Kidney epithelial cell (primary cell): ENCODE results near the gene SRRD. TPM values are rescaled to one million over a fixed set of nuclear protein-coding genes. Genes with fewer than 3 reads are reported as not detected.

Source experiments
- DNase-seq: peaks from one replicate; pipeline ENCODE4 v3.0.0-alpha.2; 2010; ENCODE audit warnings: low read depth
- H3K27me3 ChIP-seq: 2 replicates; pipeline ENCODE4 v1.6.0; 2011; ENCODE audit warnings: low read length; ENCODE audit not compliant: control insufficient read depth, insufficient read depth
- H3K36me3 ChIP-seq: 2 replicates; pipeline ENCODE4 v1.5.1; 2011; ENCODE audit warnings: low read length; ENCODE audit not compliant: control insufficient read depth, insufficient read depth
- H3K4me3 ChIP-seq: 2 replicates; pipeline ENCODE4 v1.5.1; 2011; ENCODE audit warnings: low read depth, mild to moderate bottlenecking, control low read depth, low read length
- total RNA-seq: library from RNA; depleted of rRNA; stranded (reverse); fragments of >200 nt; gene quantifications from 2 replicates; pipeline ENCODE4 v1.2.3, GENCODE V29; 2015
- TF ChIP-seq, protein P1 (sequence below): IDR thresholded peaks from 2 replicates; pipeline ENCODE4 v1.5.1; 2011; ENCODE audit warnings: mild to moderate bottlenecking, moderate library complexity, low read length, control low read depth, inconsistent platforms; ENCODE audit not compliant: insufficient read depth, poor library complexity, severe bottlenecking

The SRRD gene
- total RNA-seq, 1 donor from 2014 or later, result 45.0 TPM

DNA sequence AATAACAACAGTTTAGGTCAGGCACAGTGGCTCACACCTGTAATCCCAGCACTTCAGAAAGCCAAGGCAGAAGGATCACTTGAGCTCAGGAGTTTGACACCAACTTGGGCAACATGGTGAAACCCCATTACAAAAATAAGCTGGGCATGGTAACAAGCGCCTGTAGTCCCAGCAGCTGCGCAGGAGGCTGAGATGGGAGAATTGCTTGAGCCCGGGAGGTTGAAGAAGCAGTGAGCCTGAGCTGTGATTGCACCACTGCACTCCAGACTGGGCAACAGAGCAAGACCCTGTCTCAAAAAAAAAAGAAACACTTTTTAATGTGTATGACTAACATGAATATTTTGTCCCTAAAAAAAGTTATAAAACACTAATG, 53.1 kb downstream of the SRRD start:
- no peak for DNase-seq
- Histone ChIP-seq H3K36me3 (peaks cover 1% of the 10 kb centered on the region), H3K27me3 (no peaks in the 10 kb centered on the region), H3K4me3 (no peak overlapping the region)
- TF ChIP-seq, protein P1, sequence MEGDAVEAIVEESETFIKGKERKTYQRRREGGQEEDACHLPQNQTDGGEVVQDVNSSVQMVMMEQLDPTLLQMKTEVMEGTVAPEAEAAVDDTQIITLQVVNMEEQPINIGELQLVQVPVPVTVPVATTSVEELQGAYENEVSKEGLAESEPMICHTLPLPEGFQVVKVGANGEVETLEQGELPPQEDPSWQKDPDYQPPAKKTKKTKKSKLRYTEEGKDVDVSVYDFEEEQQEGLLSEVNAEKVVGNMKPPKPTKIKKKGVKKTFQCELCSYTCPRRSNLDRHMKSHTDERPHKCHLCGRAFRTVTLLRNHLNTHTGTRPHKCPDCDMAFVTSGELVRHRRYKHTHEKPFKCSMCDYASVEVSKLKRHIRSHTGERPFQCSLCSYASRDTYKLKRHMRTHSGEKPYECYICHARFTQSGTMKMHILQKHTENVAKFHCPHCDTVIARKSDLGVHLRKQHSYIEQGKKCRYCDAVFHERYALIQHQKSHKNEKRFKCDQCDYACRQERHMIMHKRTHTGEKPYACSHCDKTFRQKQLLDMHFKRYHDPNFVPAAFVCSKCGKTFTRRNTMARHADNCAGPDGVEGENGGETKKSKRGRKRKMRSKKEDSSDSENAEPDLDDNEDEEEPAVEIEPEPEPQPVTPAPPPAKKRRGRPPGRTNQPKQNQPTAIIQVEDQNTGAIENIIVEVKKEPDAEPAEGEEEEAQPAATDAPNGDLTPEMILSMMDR, result no peak

DNA sequence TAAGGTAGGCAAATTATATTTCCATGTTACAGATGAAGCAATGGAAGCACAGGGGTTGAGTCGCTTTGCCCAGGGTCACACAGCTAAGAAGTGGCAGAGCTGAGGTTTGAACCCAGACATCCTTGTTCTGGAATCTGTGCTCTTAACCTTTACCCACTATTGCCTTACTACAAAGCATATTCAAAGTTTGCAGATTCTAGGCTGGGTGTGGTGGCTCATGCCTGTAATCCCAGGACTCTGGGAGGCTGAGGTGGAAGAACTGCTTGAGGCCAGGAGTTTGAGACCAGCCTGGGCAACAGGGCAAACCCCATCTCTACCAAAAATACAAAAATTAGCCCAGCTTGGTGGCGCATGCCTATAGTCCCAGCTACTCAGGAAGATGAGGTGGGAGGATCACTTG, 56.4 kb downstream of the SRRD start:
- Histone ChIP-seq H3K36me3 (peaks cover 1% of the 10 kb centered on the region), H3K4me3 (no peak overlapping the region), H3K27me3 (no peaks in the 10 kb centered on the region)
- TF ChIP-seq, protein P1, result no peak
- no peak for DNase-seq

DNA sequence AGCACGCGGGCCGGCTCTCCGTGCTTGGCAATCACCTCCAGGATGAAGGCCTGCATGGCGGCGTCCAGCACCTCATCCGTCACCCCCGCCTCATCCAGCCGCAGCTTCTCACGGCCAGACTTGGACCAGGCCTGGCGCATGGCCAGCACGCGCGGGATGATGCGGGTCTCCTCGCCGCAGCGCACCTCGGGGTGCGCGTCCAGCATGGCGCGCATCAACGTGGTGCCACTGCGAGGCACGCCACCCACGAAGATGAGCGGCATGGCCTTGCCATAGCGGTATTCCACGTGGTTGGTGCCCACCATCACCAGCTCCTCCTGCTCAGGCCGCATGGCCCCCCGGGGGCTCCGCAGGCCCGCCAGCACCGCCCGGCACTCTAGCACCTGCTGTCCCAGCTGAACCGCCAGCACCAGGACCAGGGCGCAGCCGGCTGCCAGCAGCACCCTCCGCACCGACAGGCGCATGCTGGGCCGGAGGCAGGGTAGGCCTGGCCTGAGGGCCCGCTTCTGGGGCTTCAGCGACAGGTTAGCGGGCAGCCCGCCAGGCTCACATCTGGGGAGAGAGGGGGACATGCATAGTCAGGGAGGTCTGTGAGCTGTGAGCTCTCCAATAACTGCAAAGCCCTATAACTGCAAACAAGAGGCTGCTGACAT, 57.6 kb downstream of the SRRD start:
- DNase-seq, result no peak
- Histone ChIP-seq H3K4me3 (no peak overlapping the region), H3K36me3 (peaks cover 1% of the 10 kb centered on the region), H3K27me3 (no peaks in the 10 kb centered on the region)
- TF ChIP-seq, protein P1, result no peak

DNA sequence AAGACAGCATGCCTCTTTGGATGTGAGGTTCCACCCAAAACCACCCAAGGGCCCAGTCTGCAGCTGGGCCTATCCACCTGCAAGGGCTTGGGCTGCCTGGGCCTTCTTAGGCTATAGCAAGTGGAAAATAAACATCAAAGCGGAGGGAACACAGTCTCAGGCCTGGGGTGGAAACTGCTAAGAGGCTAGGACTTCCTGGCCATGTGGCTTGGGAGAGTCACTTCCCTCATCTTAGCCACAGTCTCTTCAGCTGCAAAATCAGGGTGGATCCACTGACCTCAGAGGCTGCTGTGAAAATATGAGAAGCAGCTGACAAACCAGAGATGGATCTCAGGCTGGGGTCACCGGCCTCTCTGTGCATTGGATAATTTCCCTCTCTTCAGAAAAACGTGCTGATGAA, 59.2 kb downstream of the SRRD start:
- Histone ChIP-seq H3K4me3 (no peak overlapping the region), H3K36me3 (peaks cover 1% of the 10 kb centered on the region), H3K27me3 (no peaks in the 10 kb centered on the region)
- DNase-seq, result no peak
- TF ChIP-seq, protein P1, result no peak

Other genes with a start within 250 kb of the SRRD start
- gene ASPHD2, start 54.6 kb upstream of the SRRD start, total RNA-seq, result 10.6 and 16.3 TPM in 2 replicates
- gene HPS4, start 94 bp upstream of the SRRD start, total RNA-seq, result 43.9 and 46.4 TPM in 2 replicates
- 40.0 and 45.8 TPM in 2 replicates for gene TFIP11, start 28.6 kb downstream of the SRRD start, total RNA-seq
- 26.2 and 33.4 TPM in 2 replicates for gene TPST2, start 106.3 kb downstream of the SRRD start, total RNA-seq
- not detected in 2 replicates for gene CRYBB1, start 134.2 kb downstream of the SRRD start, total RNA-seq
- gene CRYBA4, start 138.1 kb downstream of the SRRD start, total RNA-seq, result not detected in 2 replicates
- 0.50 and 3.0 TPM in 2 replicates for gene MIAT, start 173.7 kb downstream of the SRRD start, total RNA-seq